HG03457 (cell line): ENCODE measurements around the gene SLC2A8.

ENCODE experiments used
- ATAC-seq: cut with Tn5 transposase; IDR thresholded peaks from one replicate; pipeline ENCODE4 v1.9.1; 2021; ENCODE audit warnings: moderate number of reproducible peaks; ENCODE audit not compliant: unreplicated experiment

Gene SLC2A8

GRCh38 chr9:127370672-127371648 is 26.0 kb upstream of the SLC2A8 start:
- no peak for ATAC-seq

- ATAC-seq, result no peak
Measured at GRCh38 chr9:127380479-127380878, 16.5 kb upstream of the SLC2A8 start.

DNA sequence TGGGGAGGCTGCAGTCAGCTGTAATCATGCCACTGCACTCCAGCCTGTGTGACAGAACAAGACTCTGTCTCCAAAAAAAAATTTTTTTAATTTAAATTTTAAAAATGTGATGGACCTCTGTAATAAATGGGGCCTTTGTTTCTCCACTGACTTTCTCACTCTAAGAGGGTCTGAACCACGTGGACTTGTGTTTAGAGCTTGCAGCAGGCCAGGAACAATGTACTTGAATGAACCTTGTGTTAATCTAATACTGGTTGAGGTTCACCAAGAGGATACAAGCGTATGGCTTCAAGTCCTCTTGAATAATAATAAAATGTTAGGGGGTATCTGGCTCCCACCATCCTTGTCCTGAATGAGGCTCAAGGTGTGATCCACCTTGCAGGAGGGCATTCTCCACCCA is 14.4 kb upstream of the SLC2A8 start:
- no peak for ATAC-seq

DNA sequence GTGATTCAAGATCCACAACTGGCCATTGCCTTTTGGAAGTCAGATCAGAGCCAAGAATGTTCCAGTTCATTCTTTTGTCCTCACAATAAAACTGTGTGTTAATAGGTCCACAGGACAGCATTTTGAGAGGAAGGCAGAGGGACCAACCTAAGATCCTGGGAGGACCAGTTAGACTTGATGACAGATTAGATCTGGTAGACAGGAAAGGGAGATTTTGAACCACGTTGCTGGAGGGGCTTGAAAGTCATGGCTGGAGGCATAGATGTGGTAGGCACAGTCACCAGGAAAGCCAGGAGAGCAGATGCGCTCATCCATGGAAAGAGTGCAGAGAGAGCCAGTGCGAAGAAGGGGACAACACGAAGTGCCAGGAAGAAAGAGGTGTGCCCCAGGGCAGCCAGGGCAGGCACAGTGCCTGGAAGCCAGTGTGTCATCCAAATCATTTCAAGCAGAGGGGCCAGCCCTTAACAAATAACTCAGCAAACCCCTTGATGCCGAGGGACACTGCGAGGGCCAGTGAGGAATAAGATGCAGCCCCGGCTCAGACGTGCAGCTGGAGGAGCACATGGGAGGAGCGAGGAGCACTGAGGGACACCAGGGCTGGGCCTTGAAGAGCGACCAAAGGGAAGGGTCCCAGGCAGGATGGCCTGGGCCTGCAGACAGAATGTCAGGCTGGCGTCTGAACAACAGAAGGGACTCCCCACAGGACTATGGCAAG is 12.8 kb upstream of the SLC2A8 start:
- no peak for ATAC-seq

DNA sequence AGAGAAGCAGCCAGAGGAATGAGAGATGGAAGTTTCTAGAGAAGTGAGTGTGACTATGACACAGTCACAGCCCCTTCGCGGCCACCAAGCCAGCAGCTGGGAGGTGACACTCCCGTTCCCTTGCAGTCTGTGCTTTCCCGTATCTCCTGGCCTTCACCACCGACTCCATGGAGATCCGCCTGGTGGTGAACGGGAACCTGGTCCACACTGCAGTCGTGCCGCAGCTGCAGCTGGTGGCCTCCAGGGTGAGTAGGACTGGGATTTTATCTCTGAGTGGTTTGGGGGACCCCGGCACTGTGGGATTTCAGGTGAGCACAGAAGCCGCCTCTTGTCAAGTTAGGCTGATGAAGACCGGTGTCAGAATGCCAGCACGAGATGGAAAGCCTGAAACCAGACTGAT is 12.1 kb upstream of the SLC2A8 start:
- no peak for ATAC-seq

DNA sequence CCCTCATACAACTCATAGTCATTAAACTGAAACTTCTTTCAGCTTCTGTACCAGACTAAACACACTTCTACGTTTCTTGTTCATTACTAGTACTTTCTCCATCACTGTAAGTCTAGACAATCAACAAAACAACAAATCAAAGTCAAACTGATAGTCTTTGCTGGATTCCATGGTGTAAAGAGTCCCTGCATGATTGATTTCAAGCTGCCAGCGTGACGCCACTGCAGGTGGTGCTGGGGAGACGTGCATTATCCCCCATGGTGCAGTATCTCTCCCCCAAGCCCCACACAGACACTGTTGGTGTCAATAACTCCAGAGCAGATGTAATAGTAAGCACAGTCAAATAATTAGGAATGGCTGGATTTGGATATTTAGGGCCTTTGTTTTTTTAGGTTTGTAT is 10.7 kb upstream of the SLC2A8 start:
- no peak for ATAC-seq

DNA sequence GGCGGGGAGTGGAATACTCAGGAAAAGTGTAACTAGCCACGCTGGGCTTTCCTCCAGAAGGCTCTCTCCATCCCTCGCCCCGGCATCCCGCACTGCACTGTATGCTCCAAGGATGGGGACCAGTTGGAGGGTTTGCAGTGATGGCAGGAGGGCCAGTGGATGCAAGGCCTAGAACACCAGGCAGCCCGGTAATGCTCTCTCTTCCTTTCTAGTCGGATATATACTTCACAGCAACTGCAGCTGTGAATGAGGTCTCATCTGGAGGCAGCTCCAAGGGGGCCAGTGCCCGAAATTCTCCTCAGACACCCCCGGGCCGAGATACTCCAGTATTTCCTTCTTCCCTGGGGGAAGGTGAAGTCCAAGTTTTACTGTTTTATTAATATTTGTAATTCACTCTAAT is 10.0 kb upstream of the SLC2A8 start:
- ATAC-seq, result no peak

GRCh38 chr9:127388037-127388855 is 8.7 kb upstream of the SLC2A8 start:
- peak; percentile 76 for ATAC-seq

- no peak for ATAC-seq
Measured at GRCh38 chr9:127388856-127389238, 8.1 kb upstream of the SLC2A8 start.

DNA sequence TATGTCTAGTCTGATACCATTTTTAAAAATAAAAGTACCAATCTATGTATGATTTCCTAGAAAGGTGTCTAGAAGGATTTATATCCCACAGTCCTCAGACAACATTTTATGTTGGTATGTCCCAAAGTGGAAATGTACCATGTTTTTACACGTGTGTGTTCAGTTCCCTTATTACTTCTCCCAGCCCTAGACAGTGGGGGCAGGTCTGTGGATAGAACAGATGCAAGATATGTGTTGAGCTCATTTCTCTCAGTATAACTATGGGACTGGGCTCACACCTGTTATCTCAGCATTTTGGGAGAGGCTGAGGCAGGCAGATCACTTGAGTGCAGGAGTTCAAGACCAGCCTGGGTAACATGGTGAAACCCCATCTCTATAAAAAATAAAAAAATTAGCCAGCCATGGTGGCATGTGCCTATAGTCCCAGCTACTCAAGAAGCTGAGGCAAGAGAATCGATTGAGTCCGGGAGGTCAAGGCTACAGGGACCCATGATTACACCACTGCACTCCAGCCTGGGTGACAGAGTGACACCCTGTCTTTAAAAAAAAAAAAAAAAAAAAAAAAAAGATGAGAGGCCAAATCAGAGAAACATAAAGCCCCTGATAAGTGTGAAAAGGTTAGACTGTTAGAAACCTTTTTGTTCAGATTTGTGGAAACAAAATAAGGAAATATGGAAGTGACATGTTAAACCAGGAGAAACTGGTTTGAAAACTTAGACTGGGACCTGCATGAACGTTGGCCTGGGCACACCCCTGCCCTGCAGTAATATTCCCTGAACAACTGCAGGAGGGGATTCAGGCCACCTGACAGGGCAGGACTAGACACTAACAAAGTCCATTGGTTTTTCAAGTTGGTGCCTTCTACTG is 7.4 kb upstream of the SLC2A8 start:
- no peak for ATAC-seq

DNA sequence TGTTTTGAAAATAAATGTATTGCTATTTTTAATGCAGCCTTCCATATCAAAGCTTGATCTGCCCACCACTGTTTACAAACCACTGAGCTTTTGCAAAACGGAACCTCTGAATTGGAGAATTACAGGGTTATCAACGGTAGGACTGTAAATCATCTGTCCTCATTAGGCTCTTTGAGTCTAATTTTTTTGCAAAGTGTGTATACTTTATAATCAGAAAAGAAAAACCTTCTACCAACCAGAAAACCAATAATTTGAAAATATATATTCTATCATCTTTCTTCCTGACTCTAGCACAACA is 6.8 kb upstream of the SLC2A8 start:
- ATAC-seq, result no peak

DNA sequence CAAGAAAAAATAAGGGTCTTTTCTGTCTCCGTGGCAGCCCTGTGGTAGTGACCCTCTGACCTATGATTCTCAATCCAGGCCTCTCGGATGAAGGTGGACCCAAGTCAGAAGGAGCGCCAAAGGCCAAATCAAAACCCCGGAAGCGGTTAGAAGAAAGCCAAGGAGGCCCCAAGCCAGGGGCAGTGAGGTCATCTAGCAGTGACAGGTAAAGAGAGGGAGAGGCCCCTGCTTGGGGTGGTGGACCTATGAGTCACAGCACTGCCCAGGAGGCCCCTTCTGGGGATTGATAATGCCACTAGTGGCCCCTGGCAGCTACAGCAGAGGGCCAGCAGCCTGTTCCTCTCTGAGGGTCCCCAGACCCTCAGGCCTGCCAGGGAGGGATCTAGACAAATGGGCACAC is 6.4 kb upstream of the SLC2A8 start:
- ATAC-seq, result no peak

GRCh38 chr9:127392166-127392565 is 4.8 kb upstream of the SLC2A8 start:
- ATAC-seq, result no peak

- no peak for ATAC-seq
Measured at GRCh38 chr9:127392976-127393375, 4.0 kb upstream of the SLC2A8 start.

DNA sequence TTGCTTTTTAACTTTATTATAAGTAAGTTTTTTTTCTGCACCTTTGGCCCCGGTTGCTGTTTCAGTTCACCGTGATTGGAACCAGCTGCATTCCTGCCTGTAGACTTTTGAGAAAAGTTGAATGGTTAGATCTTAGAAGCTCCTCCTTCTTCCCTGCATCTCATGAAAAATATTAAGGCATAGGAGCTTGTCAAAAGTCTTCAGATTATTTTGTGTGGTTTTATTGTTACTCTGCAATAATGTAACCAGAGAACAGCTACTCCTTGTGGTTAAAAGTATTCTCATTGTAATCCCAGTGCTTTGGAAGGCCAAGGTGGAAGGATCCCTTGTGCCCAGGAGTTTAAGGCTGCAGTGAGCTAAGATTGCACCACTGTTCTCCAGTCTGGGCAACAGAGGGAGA is 3.3 kb upstream of the SLC2A8 start:
- ATAC-seq, result no peak

DNA sequence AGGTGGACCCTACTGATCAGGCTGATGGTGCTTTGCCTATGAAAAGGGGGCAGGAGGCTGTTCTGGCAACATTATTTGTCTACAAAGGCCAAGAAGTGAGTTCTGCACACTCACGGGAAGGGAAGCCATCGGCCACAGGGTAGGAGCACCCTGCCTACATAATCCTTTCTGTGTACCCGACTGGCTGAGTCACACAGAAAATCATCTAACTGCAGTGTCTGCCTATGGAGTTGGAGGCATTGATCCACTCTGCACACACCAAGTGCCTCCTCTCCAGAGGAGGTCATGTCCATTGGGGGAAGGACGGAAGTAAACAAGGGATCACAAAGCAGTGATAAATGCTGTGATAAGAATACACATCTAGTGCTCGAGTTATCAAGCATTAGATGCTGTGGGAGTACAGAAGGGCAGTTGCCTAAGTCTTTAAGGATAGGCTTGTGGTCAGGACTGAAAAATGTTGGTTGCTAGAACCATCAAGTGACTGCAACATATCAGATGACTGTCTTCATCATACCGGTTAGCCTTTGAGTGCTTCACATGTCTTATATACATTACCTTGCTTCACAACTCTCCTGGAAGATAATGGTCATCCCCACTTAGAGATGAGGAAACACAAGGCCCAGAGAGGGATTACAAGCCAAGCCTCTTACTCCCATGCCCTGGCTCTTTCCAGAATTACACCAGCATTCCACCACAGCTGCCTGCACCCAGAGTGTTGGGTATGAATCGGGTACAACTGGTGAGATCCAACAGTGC is 1.3 kb upstream of the SLC2A8 start:
- ATAC-seq, result no peak

GRCh38 chr9:127396253-127396807 is 639 bp upstream of the SLC2A8 start:
- no peak for ATAC-seq

DNA sequence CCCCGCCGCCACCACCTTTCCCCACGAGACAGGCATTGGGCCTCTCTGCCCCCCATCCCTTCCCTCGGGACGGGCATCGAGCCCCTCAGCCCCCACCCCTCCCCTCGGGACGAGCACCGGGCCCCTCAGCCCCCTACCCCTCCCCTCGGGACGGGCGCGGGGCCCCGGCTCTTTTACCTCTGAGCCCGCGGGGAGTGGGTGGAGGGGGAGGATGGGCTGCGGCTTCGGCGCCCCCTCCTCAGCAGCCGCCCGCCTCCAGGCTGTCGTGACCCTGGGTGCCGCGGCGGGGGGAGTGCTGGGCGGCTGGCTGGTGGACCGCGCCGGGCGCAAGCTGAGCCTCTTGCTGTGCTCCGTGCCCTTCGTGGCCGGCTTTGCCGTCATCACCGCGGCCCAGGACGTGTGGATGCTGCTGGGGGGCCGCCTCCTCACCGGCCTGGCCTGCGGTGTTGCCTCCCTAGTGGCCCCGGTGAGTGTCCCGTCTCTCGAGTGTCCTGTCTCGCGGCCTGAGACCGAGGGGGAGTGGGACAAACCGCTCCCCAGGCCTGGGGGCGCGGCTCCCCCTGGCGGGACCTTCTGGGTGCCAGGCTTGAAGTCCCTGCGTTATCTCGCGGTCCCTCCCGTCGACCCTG is 791 bp downstream of the SLC2A8 start:
- no peak for ATAC-seq

GRCh38 chr9:127398275-127398647 is 1.3 kb downstream of the SLC2A8 start:
- no peak for ATAC-seq
